ENCODE results near the gene ACTL6B. TPM values are rescaled to one million over a fixed set of nuclear protein-coding genes. Genes with fewer than 3 reads are reported as not detected.

ACTL6B gene
- total and polyA plus RNA-seq, 9 of the 15 experiments (the other 6 are each of a cell fraction or from before 2014, with no cell fraction given): not detected

- peak; percentile 40; the same call in 1 of the 2 replicates for TF ChIP-seq CEBPG (CRISPR knock-in tag; IDR thresholded peaks at IDR 0.05)
- no peak for TF ChIP-seq CEBPG (tag; conservative IDR thresholded peaks at IDR 0.05 in 1 of 2, IDR thresholded peaks at IDR 0.05 in 1 of 2)
- no peak for TF ChIP-seq DNMT1 (IDR thresholded peaks at IDR 0.05)
- TF ChIP-seq CTCFL (IDR thresholded peaks at IDR 0.05; ENCODE audit: borderline replicate concordance, insufficient read depth, low read depth, low read length, poor library complexity, severe bottlenecking): peak; percentile 99
- TF ChIP-seq SRSF9 (IDR thresholded peaks at IDR 0.05; ENCODE audit: borderline replicate concordance, low read depth, low read length): no peak
- no peak for TF ChIP-seq ZHX1 (conservative IDR thresholded peaks at IDR 0.05; ENCODE audit: low read length)
- no peak for TF ChIP-seq IRF2 (CRISPR knock-in tag; IDR thresholded peaks at IDR 0.05)
- TF ChIP-seq KDM5B (IDR thresholded peaks at IDR 0.05; ENCODE audit: insufficient replicate concordance, low read depth, low read length): peak; percentile 71
- no peak for TF ChIP-seq ZNF449 (CRISPR knock-in tag; IDR thresholded peaks at IDR 0.05)
- no peak for TF ChIP-seq PURB (CRISPR knock-in tag; IDR thresholded peaks at IDR 0.05; ENCODE audit: low read depth)
- peak; percentile 71; the same call in 1 of the 2 replicates for TF ChIP-seq TFAP4 (CRISPR knock-in tag; IDR thresholded peaks at IDR 0.05; ENCODE audit: borderline replicate concordance)
- TF ChIP-seq MXI1 (IDR thresholded peaks at IDR 0.05; ENCODE audit: low read depth, low read length): no peak
- TF ChIP-seq TFE3 (CRISPR knock-in tag; IDR thresholded peaks at IDR 0.05): no peak
- no peak for TF ChIP-seq ZNF134 (CRISPR knock-in tag; conservative IDR thresholded peaks at IDR 0.05)
- peak; percentile 68; the same call in 1 of the 2 replicates for TF ChIP-seq SMARCE1 (IDR thresholded peaks at IDR 0.05)
- no peak for TF ChIP-seq ZNF174 (CRISPR knock-in tag; IDR thresholded peaks at IDR 0.05)
- no peak for TF ChIP-seq ZNF384 (IDR thresholded peaks at IDR 0.05; ENCODE audit: low read depth, low read length)
- TF ChIP-seq SUPT5H (IDR thresholded peaks at IDR 0.05): peak; percentile 35
Observed at GRCh38 chr7:100604028-100604975, 51.9 kb downstream of the ACTL6B start (continued).

Measured in K562 (cell line).